Stimulated activated CD8-positive, alpha-beta memory T cell treated with anti-CD3 and anti-CD28 coated beads, Interleukin-7, amount 100 ng/mL, for 4 hours (primary cell): ENCODE measurements around the gene OR5T3.
"Not testable (repeated sequence)": the region's sequence is repeated elsewhere in the genome, so short reads cannot be mapped to it uniquely, and the experiment has no call there.

Experiments
- DNase-seq, 2 donors: peaks; one replicate each; pipeline ENCODE4 v3.0.0-alpha.2; 2020; ENCODE audit warnings: low read depth in 2 of 2

Gene OR5T3

DNA sequence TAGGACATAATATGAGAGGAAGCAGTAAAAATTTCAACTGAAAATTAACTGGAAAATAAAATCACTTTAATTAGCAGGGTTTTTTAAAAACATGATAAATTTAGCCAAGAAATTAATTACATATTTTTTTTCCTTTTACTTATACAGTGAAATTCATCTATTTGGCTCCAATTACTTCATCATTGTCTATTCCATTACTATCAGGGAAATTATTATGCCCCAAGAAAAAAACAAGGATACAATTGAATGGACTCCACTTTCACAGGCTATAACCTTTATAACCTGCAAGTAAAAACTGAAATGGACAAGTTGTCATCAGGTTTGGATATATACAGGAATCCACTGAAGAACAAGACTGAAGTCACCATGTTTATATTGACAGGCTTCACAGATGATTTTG, at the start of gene OR5T3:
TSS of gene OR5T3 (plus strand) at position 301 of the 400 bp plus-strand sequence. CDS start at position 301, 0 bp downstream.
- DNase-seq = no peak

DNA sequence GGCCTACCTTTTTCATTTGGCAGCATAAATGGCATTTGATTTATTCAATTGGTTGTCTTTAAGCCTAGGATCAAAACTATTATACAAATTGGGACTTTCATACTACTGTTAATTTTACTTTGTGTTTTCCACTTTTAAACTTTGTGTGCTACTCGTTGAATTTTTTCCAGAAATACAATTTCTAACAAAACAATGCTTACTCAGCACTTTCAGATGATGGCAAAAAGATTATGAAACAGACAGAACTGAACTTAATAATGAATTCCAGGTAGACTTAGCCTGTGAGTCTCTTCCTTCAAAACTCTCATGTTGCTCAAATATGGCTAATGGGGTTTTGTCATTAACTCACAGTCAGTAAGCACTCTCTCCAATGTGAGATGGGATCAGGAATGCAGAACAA, 44.3 kb upstream of the OR5T3 start:
- no peak for DNase-seq

DNA sequence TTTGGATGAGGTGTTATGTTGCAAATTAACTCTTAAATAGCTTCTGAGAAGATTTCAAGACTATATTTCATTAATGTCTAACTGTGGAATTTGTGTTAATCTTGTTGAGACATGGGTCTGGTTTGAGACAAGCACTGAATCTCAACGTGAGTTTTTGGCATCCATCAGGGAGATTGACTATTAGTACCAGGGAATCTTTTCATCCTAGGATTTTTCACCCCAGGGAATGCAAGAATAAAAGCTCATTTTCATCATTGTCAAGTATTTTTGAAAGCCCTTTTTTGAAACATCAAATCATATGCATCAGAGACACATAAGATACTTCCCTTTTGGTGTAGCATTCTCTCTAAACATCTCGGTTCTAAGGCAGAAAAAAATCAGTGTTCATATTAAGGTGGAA, 37.5 kb upstream of the OR5T3 start:
- no peak for DNase-seq

DNA sequence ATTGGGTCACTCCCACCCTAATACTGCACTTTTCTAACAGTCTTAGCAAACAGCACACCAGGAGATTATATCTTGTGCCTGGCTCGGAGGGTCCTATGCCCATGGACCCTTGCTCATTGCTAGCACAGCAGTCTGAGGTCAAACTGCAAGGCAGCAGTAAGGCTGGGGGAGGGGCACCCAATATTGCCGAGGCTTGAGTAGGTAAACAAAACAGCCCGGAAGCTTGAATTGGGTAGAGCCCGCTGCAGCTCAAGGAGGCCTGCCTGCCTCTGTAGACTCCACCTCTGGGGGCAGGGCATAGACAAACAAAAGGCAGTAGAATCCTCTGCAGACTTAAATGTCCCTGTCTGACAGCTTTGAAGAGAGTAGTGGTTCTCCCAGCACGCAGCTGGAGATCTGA, 32.3 kb upstream of the OR5T3 start:
- DNase-seq = not testable (repeated sequence)

DNA sequence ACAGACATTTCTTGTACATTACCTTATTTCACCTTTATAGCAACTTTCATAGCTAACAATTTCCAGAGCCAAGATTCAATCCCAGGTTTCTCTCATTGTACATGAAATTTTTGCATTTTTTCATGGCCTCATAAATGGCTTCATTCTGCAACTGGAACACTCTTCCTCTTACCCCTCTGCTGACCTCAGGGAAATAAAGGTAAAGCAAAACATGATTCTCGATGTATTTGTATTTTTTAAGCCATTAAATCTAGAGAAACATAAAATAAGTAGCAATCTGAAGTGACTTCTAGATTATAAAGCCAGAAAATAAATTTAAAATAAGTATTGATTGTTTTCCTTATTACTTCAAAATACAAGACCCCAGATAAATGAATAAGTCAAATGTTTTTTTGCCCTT, 17.9 kb upstream of the OR5T3 start, which contains the start of gene OR5T2:
TSS of gene OR5T2 (minus strand) at position 101 of the 400 bp plus-strand sequence. CDS start 1,193 bp downstream, outside the sequence.
- no peak for DNase-seq

DNA sequence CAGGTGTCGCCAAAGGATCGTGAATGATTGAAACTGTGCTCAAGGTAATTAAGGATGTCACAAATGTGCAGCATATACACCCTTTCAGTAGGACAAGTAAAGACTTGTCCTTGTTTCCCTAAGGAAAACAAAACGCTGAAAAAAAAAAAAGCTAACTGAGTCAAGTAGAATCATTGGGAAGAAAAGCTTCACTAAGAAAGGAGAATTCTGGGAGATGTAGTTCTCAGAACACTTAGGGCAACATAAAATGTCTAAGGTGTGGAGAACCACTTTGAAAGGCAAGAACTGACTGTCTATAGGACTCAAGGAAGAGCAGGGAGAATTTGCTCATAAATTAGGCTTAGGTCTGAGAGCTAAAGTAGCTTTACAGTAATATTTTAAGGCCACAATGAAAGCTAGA, 19.0 kb downstream of the OR5T3 start:
- DNase-seq = no peak

DNA sequence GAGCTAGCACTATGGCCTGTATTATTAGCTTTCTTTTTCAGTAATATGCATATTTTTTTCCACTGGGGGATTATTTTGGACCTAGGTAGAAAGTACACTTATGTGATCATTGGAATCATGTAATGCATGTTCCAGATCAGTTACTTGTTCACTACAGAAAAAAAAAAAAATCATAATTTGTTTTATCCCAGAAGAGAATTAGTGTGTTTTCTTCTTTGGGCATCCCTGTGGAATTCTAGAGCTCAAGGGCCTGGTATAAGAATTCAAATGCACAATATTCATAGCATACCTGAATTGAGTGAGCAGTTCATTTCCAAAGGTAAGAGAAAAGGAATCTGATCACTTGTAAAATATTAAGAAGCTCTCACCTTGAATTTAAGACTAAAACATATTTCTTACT, 21.8 kb downstream of the OR5T3 start, which contains the start of gene OR5T1:
TSS of gene OR5T1 (plus strand) at position 301 of the 400 bp plus-strand sequence. CDS start 1,485 bp downstream, outside the sequence.
- DNase-seq = no peak

DNA sequence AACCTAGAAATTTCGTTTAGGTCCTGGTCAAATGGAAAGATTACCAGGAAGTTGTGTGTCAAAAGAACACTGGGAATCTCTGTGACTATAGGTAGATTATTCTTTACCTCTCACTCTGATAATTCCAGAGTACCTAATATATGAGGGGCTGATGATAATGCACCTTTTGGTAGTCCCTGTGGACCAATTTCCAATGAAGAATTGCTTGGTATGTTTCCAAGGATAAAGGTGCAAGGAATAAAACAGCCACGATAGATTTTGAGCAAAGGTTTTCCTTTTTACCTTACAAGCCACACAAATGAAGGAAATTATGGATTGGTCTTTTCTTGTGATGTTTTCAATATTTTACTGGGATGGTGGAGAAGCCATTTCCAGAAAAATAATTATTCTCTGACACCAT, 40.1 kb downstream of the OR5T3 start, which contains the start of gene OR8H1:
TSS of gene OR8H1 (minus strand) at position 101 of the 400 bp plus-strand sequence. CDS start 1,192 bp downstream, outside the sequence.
- no peak for DNase-seq

DNA sequence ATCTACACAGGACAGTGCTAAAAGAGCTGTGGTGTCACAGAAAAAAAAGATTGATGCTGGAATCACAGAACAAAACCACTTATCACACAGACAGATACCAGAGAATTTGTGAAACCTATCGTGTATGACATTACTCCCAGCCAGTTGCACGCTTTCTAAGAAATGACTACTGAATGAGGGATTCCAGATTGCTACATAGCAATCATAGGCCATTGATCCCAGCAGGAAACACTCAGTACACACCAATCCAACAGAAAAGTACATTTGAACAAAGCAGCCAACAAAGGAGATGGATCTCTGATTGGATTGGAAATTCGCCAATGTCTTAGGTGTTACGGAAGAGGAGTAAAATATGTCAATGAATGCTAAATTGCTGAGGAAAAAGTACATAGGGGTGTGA, 44.8 kb downstream of the OR5T3 start:
- DNase-seq = no peak
